ENCODE results near the gene KRTAP9-1.
"Not testable (repeated sequence)": the region's sequence is repeated elsewhere in the genome, so short reads cannot be mapped to it uniquely, and the experiment has no call there.

Gene KRTAP9-1

GRCh38 chr17:41149652-41149985 is 40.1 kb upstream of the KRTAP9-1 start, which contains the start of gene KRTAP4-5:
KRTAP4-5 (minus strand) TSS chr17:41149825; CDS start chr17:41149767, 58 bp downstream.
- H3K27ac ChIP-seq = no peak within 1 kb of the TSS
- CTCF ChIA-PET = interaction anchor here (0.6 kb wide), 1 partner anchor 516 kb away, joined by 3 read pairs; no protein-coding TSS in a partner anchor
- no peak for TF ChIP-seq CTCF (conservative IDR thresholded peaks at IDR 0.05; ENCODE audit: low read depth)
- no peak for DNase-seq (ENCODE audit: low spot score)
- POLR2A ChIA-PET (ENCODE audit: low non-redundant PET) = no interaction called here

GRCh38 chr17:41150026-41150425 is 39.7 kb upstream of the KRTAP9-1 start:
- POLR2A ChIA-PET (ENCODE audit: low non-redundant PET) = no interaction called here
- no peak for DNase-seq (ENCODE audit: low spot score)
- TF ChIP-seq CTCF (conservative IDR thresholded peaks at IDR 0.05; ENCODE audit: low read depth) = no peak
- CTCF ChIA-PET = interaction anchor here (0.6 kb wide), 1 partner anchor 516 kb away, joined by 3 read pairs; no protein-coding TSS in a partner anchor
- no peak overlapping the region for H3K27ac ChIP-seq

- no peak for TF ChIP-seq CTCF (conservative IDR thresholded peaks at IDR 0.05; ENCODE audit: low read depth)
- CTCF ChIA-PET = no interaction called here
- H3K27ac ChIP-seq = no peak overlapping the region
- no peak for DNase-seq (ENCODE audit: low spot score)
- POLR2A ChIA-PET (ENCODE audit: low non-redundant PET) = no interaction called here
Observed at GRCh38 chr17:41151525-41151924, 38.2 kb upstream of the KRTAP9-1 start.

- no peak overlapping the region for H3K27ac ChIP-seq
- ChIA-PET POLR2A (ENCODE audit: low non-redundant PET) (no interaction called here), CTCF (no interaction called here)
- no peak for DNase-seq (ENCODE audit: low spot score)
- no peak for TF ChIP-seq CTCF (conservative IDR thresholded peaks at IDR 0.05; ENCODE audit: low read depth)
Observed at GRCh38 chr17:41153856-41154255, 35.8 kb upstream of the KRTAP9-1 start.

GRCh38 chr17:41160190-41160589 is 29.5 kb upstream of the KRTAP9-1 start:
- CTCF ChIA-PET; POLR2A ChIA-PET (ENCODE audit: low non-redundant PET); DNase-seq (ENCODE audit: low spot score); H3K27ac ChIP-seq: not testable (repeated sequence)

GRCh38 chr17:41160648-41161047 is 29.0 kb upstream of the KRTAP9-1 start, which contains the start of gene KRTAP4-4:
KRTAP4-4 (minus strand) TSS chr17:41160748; CDS start chr17:41160691, 57 bp downstream.
- no peak for TF ChIP-seq CTCF (conservative IDR thresholded peaks at IDR 0.05; ENCODE audit: low read depth)
- H3K27ac ChIP-seq = no peak within 1 kb of the TSS
- POLR2A ChIA-PET (ENCODE audit: low non-redundant PET) = no interaction called here
- CTCF ChIA-PET = no interaction called here
- DNase-seq (ENCODE audit: low spot score) = no peak

- TF ChIP-seq CTCF (conservative IDR thresholded peaks at IDR 0.05; ENCODE audit: low read depth) = no peak
- peak; percentile 9 for DNase-seq (ENCODE audit: low spot score)
- no peak overlapping the region for H3K27ac ChIP-seq
- CTCF ChIA-PET = no interaction called here
- POLR2A ChIA-PET (ENCODE audit: low non-redundant PET) = no interaction called here
Observed at GRCh38 chr17:41163828-41164227, 25.9 kb upstream of the KRTAP9-1 start.

Measured in RWPE1 (cell line).